GM10847 (cell line): ENCODE results near the gene YDJC.

ENCODE experiments used
- POLR2A ChIP-seq: IDR thresholded peaks from 2 replicates; pipeline ENCODE4 v1.6.1; 2011; ENCODE audit not compliant: insufficient read length; ENCODE audit errors: extremely low read depth

YDJC gene

DNA sequence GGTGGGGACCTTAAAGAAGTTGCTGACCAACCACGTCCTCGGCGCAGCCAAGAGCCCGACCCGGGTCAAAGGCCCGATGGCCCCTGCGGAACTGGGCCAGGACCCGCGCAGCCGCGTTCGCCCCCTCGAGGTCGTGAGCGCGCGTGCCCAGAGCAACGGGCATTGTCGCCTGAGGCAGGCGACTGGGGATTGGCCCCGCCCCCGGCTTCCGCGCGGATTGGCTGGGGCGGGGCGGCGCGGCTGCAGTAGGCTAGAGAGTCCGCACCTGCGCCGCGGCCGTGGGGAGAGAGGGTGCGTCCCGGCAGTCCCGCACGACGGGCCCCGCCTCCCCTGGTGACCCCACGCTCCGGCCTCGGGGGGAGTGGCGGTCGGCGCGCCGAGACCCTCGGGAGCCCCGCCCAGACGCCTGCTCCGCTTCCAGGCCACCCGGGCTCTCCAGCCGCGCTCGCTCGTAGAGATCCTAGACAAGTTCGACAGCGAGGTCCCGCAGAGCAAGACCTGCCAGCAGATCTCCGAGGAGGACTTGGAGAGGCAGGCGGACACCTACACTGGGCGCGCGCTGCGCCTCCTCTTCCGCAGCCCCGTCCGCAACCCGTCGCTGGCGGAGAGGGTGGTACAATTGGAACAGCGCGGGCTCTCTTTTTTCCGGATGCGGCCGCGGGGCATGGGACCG, 27.7 kb upstream of the YDJC start:
- peak; percentile 41 for TF ChIP-seq POLR2A

DNA sequence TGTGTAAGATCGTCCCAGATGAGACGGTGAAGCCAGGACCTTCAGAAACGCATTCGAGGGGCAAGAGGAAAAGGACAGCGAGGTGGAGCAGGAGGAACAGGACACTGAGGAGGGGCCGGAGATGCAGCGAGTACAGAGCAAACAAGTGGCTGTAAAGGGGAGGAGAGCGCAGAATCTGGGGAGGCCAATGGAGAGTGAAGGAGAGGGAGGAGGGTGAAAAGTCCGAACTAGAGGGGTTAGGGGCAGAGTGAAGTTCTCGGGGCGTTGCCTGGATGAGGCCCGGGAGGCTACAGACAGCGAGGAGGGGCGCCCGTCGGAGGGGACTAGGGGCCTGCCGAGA, 27.2 kb upstream of the YDJC start:
- TF ChIP-seq POLR2A: no peak

DNA sequence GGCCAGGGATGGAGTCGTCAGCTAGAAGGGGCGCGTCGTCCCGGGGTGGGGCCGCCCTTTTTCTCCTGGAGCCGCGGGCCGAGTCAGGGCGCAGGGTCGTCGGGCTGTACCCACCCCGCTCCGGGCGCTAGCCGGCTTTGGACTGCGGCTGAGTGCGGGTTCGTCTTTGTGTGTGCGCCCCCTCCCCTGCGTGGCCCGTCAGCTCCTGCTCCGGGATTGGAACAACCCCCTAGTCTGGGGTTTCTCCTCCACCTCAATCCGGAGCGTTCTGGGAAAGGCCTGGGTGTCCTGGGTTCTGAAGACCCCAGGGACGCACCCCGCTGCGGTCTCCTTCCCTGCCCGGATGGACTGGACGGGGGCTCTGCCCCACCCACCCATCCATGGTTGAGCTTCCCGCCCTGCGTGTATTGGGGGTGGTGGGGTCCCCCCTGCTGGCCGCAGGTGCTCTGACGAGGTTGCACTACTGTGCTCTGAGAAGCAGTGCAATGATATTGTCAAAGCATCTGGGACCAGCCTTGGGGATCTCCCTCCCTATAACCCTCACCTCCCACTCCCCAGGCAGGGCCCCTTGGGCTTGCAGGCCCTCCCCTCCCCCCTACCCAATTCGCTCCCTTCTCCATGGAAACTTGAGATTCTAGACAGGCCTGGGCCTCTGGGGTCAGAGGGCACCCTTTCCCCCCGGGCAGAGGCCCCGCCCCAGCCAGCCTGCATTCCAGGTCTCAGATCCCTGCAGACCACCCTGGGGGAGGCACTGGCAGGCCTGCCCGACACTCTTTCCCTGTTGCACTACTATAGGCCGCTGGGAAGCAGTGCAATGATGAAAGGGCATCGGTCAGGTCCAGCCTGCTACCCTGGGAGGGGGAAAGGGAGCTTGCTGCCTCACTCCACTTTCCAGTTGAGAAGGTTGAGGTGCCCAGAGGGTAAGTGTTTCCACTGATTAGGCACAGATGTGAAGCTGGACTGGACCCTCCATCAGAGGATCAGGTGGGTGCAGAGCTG, 23.0 kb upstream of the YDJC start:
- no peak for TF ChIP-seq POLR2A

DNA sequence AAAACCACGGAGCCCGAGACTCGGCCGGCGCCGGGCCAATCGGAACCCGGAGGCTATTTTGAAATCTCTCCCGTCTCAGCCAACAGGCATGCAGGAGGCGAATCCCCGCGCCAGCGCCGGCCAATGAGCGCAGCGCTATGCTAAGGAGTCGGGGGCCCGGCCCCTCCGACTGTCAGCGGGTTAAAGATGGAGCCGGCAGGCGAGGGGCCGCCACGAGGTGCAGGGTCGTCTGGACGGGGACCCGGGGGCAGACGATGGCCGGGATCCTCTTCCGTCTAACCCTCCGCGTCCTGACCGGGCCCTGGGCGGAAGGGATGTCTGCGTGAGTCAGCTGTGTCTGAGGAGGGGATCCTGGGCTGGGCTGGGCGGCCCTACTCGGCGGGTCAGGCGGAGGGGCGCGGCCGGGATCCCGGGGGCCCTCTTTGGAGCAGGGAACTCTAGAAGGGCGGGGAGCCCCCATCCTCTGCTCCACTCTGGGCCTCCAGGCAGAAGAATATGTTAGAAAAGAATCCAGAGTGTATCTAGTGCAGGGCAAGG, 22.3 kb upstream of the YDJC start:
- TF ChIP-seq POLR2A: peak; percentile 61

GRCh38 chr22:21651521-21652009, 21.7 kb upstream of the YDJC start:
- TF ChIP-seq POLR2A: no peak

DNA sequence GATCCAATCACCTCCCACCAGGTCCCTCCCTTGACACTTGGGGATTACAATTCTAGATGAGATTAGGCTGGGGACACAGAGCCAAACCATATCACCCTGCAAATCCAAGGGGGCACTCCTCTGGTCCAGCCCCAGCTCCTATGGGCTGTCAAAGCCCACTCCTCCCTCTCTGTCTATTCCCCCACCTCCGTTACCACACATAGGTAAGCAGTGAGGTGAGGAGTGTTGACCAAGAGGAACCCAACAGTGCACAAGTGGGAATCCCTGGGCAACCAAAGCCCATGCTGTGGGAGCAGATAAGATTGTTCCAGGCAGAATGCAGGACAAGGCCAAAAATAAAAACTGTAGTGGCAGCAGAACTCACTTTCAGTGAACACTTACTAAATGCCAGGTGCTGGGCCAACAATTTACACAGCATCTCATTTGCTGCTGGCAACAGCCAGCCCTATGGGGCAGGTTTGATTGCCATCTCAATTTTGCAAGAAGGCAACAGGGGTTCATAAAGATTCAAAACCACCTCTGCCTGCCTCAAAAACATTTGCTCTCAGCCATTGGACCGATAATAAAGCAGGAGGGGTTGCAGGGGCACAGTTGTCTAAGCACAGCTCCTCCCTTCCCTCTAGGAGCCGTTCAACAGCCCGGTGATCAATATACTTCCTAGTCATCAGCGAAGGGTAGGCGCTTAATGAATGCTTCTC, 21.1 kb upstream of the YDJC start:
- TF ChIP-seq POLR2A: no peak

DNA sequence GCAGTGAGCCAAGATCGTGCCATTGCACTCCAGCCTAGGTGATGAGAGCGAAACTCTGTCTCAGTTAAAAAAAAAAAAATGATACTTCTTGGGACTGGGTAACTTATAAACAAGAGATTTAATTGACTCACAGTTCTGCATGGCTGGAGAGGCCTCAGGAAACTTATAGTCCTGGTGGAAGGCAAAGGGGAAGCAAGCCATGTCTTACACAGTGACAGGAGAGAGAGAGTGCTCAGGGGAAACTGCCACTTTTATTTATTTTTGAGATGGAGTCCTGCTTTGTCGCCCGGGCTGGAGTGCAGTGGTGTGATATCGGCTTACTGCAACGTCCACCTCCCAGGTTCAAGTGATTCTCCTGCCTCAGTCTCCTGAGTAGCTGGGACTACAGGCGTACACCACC, 20.5 kb upstream of the YDJC start:
- no peak for TF ChIP-seq POLR2A

GRCh38 chr22:21646608-21647590, 17.1 kb upstream of the YDJC start:
- no peak for TF ChIP-seq POLR2A

DNA sequence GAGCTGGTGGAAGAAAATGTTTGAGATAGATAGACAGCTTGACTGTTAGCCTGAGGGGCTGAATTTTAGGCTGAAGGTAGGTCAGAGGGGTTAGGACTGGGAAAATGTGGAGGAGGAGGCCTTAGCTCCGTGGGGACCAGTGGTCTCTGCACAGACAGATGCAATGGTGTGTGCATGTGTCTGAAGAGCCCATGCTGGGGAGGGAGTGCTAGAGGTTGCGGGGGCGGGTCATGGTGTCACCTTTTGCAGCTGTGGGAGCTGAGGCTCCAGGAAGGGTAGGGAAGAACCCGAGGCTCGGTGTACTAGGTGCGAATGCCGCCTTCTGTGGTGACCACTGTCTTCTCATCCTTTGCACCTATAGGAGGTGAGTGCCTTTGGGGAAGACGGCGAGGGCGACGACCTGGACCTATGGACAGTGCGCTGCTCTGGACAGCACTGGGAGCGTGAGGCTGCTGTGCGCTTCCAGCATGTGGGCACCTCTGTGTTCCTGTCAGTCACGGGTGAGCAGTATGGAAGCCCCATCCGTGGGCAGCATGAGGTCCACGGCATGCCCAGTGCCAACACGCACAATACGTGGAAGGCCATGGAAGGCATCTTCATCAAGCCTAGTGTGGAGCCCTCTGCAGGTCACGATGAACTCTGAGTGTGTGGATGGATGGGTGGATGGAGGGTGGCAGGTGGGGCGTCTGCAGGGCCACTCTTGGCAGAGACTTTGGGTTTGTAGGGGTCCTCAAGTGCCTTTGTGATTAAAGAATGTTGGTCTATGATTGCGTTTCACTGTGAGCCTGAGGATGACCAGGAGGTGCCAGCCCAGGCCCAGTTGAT, 13.9 kb upstream of the YDJC start:
- TF ChIP-seq POLR2A: no peak

- TF ChIP-seq POLR2A: peak; percentile 26
These were observed 13.0 kb upstream of the YDJC start for GRCh38 chr22:21642584-21643448.

GRCh38 chr22:21641789-21642583, 12.2 kb upstream of the YDJC start, which contains the start of gene SDF2L1:
TSS of gene SDF2L1 (plus strand) at chr22:21642302. CDS start at chr22:21642337, 35 bp downstream.
- TF ChIP-seq POLR2A: peak; percentile 82

GRCh38 chr22:21641417-21641788, 11.6 kb upstream of the YDJC start:
- TF ChIP-seq POLR2A: no peak

GRCh38 chr22:21640810-21641209, 11.0 kb upstream of the YDJC start:
- no peak for TF ChIP-seq POLR2A
